Measurements from ENCODE around the gene FAM47B. TPM values are rescaled to one million over a fixed set of nuclear protein-coding genes. Genes with fewer than 3 reads are reported as not detected.

The FAM47B gene
- not detected for total RNA-seq
- long read RNA-seq, result 0 reads

- no peak for DNase-seq (ENCODE audit: low spot score)
- intact Hi-C loops (cut with DNase I), result no loop called here
Measured at GRCh38 chrX:34942496-34942895, at the start of gene FAM47B. FAM47B (plus strand) TSS chrX:34942796; CDS start chrX:34942832, 36 bp downstream.

GRCh38 chrX:34893741-34894140 lies 48.9 kb upstream of the FAM47B start:
- intact Hi-C loops (cut with DNase I), result no loop called here
- no peak for DNase-seq (ENCODE audit: low spot score)

- intact Hi-C loops (cut with DNase I), result no loop called here
- DNase-seq (ENCODE audit: low spot score), result no peak
Measured at GRCh38 chrX:34900691-34901090, 41.9 kb upstream of the FAM47B start.

GRCh38 chrX:34901761-34902160 lies 40.8 kb upstream of the FAM47B start:
- intact Hi-C loops (cut with DNase I), result no loop called here
- DNase-seq (ENCODE audit: low spot score), result no peak

GRCh38 chrX:34903316-34903715 lies 39.3 kb upstream of the FAM47B start:
- DNase-seq (ENCODE audit: low spot score), result no peak
- intact Hi-C loops (cut with DNase I), result no loop called here

GRCh38 chrX:34909151-34909550 lies 33.4 kb upstream of the FAM47B start:
- intact Hi-C loops (cut with DNase I), result no loop called here
- DNase-seq (ENCODE audit: low spot score), result no peak

- intact Hi-C loops (cut with DNase I), result no loop called here
- no peak for DNase-seq (ENCODE audit: low spot score)
Measured at GRCh38 chrX:34915463-34916225, 27.0 kb upstream of the FAM47B start.

GRCh38 chrX:34917146-34917545 lies 25.4 kb upstream of the FAM47B start:
- intact Hi-C loops (cut with DNase I), result no loop called here
- no peak for DNase-seq (ENCODE audit: low spot score)

- intact Hi-C loops (cut with DNase I), result no loop called here
- DNase-seq (ENCODE audit: low spot score), result no peak
Measured at GRCh38 chrX:34918091-34918736, 24.4 kb upstream of the FAM47B start.

GRCh38 chrX:34918856-34919255 lies 23.7 kb upstream of the FAM47B start:
- DNase-seq (ENCODE audit: low spot score), result no peak
- intact Hi-C loops (cut with DNase I), result no loop called here

- DNase-seq (ENCODE audit: low spot score), result no peak
- intact Hi-C loops (cut with DNase I), result no loop called here
Measured at GRCh38 chrX:34927866-34928265, 14.7 kb upstream of the FAM47B start.

GRCh38 chrX:34943235-34943634 lies 639 bp downstream of the FAM47B start:
- DNase-seq (ENCODE audit: low spot score), result no peak
- intact Hi-C loops (cut with DNase I), result no loop called here

GRCh38 chrX:34956916-34957315 lies 14.3 kb downstream of the FAM47B start:
- no peak for DNase-seq (ENCODE audit: low spot score)
- intact Hi-C loops (cut with DNase I), result no loop called here

- intact Hi-C loops (cut with DNase I), result no loop called here
- no peak for DNase-seq (ENCODE audit: low spot score)
Measured at GRCh38 chrX:34961662-34962061, 19.1 kb downstream of the FAM47B start.

- intact Hi-C loops (cut with DNase I), result no loop called here
- DNase-seq (ENCODE audit: low spot score), result no peak
Measured at GRCh38 chrX:34972206-34972605, 29.6 kb downstream of the FAM47B start.

- DNase-seq (ENCODE audit: low spot score), result no peak
- intact Hi-C loops (cut with DNase I), result no loop called here
Measured at GRCh38 chrX:34978171-34978570, 35.6 kb downstream of the FAM47B start.

GRCh38 chrX:34987646-34988045 lies 45.0 kb downstream of the FAM47B start:
- intact Hi-C loops (cut with DNase I), result no loop called here
- no peak for DNase-seq (ENCODE audit: low spot score)
